Measurements from ENCODE around the gene ZNF428. TPM values are rescaled to one million over a fixed set of nuclear protein-coding genes. Genes with fewer than 3 reads are reported as not detected.

Gene ZNF428
- total RNA-seq, 4 donors from 2014 or later = 28.9 to 61.5 (median 33.5) TPM

DNA sequence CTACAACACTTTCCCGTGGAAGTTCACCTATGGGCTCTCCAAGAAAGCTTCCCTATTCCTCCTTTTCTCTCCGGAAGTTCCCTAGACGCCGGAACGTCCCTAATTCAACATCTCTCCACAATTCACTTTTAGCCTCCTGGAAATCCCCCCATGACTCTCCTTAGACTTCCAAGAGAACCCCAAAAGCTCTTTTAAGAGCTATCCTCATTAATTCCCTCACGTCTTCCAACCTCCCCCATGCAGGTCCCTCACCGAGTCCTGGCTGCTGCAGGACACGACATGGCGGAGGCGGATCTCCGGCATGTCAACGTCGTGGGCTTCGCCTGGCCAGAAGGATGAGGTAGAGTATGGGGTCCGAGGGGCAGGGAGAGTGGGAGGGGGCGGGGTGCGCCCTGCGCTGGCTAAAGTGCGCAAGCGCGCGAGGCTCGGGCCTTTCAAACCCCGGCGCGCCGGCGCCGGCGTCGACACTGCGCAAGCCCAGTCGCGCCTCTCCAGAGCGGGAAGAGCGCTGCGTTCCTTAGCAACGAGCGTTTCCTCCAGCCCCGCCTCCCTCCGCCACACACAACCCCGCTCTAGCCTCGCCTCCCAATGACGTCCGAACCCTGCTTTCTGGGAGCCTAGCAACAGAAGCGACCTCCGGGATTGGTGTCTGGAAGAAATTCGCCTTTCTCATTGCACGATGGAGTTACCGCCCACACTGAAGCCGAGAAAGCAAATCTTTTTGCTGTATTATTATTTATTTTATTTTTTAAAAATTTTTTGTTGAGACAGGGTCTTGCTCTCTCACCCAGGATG lies 44.1 kb downstream of the ZNF428 start, which contains the start of the genes PINLYP and XRCC1:
Gene PINLYP, plus strand, starts transcription at position 646 of the 795 bp plus-strand sequence. CDS start 1,391 bp downstream, outside the sequence.
Gene XRCC1, minus strand, starts transcription at position 372 of the 795 bp plus-strand sequence. Its CDS starts 69 bp downstream, at position 303.
- Histone ChIP-seq H3K36me3 (no peaks in the 10 kb centered on the region), H3K27ac (peak within 1 kb of the TSS; percentile 57 to 77 (median 72)), H3K4me1 (peaks cover 16 to 19% of the 10 kb centered on the region in 2 donors), H3K27me3 (no peaks in the 10 kb centered on the region), H3K9me3 (no peaks in the 10 kb centered on the region), H3K4me3 (replicated peaks in 1 of 3) (peak within 1 kb of the TSS; percentile 44 to 98 (median 62))
- DNase-seq = peak; percentile 98
- TF ChIP-seq, protein P1, sequence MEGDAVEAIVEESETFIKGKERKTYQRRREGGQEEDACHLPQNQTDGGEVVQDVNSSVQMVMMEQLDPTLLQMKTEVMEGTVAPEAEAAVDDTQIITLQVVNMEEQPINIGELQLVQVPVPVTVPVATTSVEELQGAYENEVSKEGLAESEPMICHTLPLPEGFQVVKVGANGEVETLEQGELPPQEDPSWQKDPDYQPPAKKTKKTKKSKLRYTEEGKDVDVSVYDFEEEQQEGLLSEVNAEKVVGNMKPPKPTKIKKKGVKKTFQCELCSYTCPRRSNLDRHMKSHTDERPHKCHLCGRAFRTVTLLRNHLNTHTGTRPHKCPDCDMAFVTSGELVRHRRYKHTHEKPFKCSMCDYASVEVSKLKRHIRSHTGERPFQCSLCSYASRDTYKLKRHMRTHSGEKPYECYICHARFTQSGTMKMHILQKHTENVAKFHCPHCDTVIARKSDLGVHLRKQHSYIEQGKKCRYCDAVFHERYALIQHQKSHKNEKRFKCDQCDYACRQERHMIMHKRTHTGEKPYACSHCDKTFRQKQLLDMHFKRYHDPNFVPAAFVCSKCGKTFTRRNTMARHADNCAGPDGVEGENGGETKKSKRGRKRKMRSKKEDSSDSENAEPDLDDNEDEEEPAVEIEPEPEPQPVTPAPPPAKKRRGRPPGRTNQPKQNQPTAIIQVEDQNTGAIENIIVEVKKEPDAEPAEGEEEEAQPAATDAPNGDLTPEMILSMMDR (IDR thresholded peaks at IDR 0.05) = no peak
- TF ChIP-seq POLR2A (IDR thresholded peaks at IDR 0.05) = peak in 1 of 2 donors; percentile 55
- 0% methylated on average over 18 to 36 of the region's 51 CpGs for WGBS, 2 donors
- intact Hi-C loops (cut with DNase I) = loop anchor here (2.0 kb wide), 1 partner anchor 21 kb away; the partner anchor contains the start of genes IRGQ and ZNF576

DNA sequence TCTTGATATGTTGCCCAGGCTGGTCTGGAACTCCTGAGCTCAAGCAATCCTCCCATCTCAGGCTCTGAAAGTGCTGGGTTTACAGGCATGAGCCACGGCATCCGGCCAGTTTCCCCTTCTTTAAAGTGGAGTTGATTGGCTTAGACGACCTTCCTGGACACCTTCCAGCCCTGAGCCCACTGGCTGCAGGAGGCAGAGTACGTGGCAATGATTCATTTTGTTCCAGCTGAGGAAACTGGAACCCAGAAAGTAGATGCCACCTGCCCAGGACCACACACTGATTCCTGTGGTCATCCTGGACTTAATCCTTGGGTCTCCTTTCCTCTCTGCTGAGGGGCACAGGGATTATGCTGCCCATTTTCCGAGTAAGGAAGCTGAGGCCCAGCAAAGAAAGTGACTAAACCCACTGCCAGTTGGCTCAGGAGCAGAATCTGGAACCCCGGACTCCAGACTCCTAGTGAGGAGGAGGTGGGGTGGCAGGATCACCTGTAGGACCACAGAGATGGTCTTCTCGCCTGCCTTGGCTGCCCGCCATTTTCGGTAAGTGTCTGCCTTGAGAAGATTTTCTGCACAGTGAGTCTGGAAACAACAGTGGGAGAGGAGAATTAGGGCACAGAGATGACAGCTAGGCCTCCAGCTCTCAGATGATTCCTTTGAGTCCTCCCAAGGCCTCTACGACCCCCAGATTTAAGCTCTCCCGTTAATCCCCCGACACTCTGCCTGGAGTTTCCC lies 44.8 kb downstream of the ZNF428 start:
- H3K27me3 ChIP-seq = no peaks in the 10 kb centered on the region
- intact Hi-C loops (cut with DNase I) = loop anchor here (2.0 to 5.0 kb wide), 2 partner anchors 22 to 37 kb away; partner anchors contain the start of genes IRGQ and ZNF576
- H3K9me3 ChIP-seq = no peaks in the 10 kb centered on the region
- H3K4me1 ChIP-seq = peaks cover 13 to 19% of the 10 kb centered on the region in 2 donors
- WGBS, 2 donors = 20 to 23% methylated on average over 12 of the region's 12 CpGs
- H3K4me3 ChIP-seq (replicated peaks in 1 of 3) = peak overlapping the region; percentile 44 to 98 (median 62)
- H3K36me3 ChIP-seq = no peaks in the 10 kb centered on the region
- peak overlapping the region in 2 of 3 donors; percentile 40 to 72 for H3K27ac ChIP-seq
- TF ChIP-seq, protein P1 (IDR thresholded peaks at IDR 0.05) = no peak
- no peak for TF ChIP-seq POLR2A (IDR thresholded peaks at IDR 0.05)
- DNase-seq = no peak

DNA sequence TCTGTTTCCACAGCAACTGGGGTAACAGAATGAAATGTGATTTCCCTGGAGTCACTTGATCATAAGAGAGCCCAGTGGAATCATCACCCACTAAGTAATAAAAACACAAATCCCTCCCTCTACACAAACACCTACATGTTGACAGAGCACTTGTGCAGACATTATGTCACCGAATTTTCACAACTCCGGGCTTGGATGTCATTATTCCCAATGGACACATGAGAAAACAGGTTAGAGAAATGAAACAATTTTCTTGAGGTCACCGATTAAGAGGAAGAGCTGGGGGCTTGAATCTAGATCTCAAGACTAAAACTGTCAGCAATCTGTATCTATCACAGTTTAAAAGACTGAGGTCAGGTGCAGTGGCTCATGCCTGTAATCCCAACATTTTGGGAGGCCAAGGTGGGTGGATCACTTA lies 47.2 kb downstream of the ZNF428 start:
- Histone ChIP-seq H3K9me3 (no peaks in the 10 kb centered on the region), H3K27ac (no peak overlapping the region), H3K27me3 (no peaks in the 10 kb centered on the region), H3K4me3 (replicated peaks in 1 of 3) (no peak overlapping the region), H3K4me1 (peaks cover 13 to 19% of the 10 kb centered on the region in 2 donors), H3K36me3 (no peaks in the 10 kb centered on the region)
- 68 to 72% methylated on average over 3 of the region's 3 CpGs for WGBS, 2 donors
- DNase-seq = no peak
- intact Hi-C loops (cut with DNase I) = loop anchor here (5.0 kb wide), 1 partner anchor 35 kb away; no protein-coding TSS in a partner anchor
- TF ChIP-seq POLR2A (IDR thresholded peaks at IDR 0.05) = no peak
- TF ChIP-seq, protein P1 (IDR thresholded peaks at IDR 0.05) = no peak

DNA sequence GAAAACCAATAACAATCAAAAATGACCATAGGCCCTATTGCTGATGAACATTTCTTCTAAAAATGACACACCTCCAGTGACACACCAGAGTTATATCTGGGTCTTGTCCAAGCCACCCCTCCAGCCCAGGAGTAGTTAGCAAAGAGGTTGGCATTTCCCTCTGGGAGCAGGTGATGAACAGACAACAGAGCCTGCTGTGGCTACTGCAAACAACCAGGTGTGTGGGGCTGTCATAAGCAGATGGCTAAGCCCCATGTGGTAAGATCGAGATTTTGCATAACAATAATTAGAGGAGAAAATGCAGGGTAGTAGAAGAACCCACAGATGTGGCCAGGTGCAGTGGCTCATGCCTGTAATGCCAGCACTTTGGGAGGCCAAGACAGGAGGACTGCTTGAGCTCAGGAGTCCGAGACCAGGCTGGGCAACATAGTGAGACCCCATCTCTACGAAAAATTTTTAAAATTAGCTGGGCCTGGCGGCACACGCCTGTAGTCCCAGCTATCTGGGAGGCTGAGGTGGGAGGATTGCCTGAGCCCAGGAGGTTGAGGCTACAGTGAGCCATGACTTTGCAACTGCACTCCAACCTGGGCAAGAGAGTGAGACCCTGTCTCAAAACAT lies 49.1 kb downstream of the ZNF428 start:
- Histone ChIP-seq H3K4me3 (replicated peaks in 1 of 3) (no peak overlapping the region), H3K36me3 (no peaks in the 10 kb centered on the region), H3K27ac (no peak overlapping the region), H3K4me1 (peaks cover 13 to 15% of the 10 kb centered on the region in 2 donors), H3K9me3 (no peaks in the 10 kb centered on the region), H3K27me3 (no peaks in the 10 kb centered on the region)
- intact Hi-C loops (cut with DNase I) = loop anchor here (5.0 kb wide), 1 partner anchor 33 kb away; no protein-coding TSS in a partner anchor
- WGBS, 2 donors = 95 to 97% methylated on average over 5 of the region's 5 CpGs
- DNase-seq = no peak
- TF ChIP-seq, protein P1 (IDR thresholded peaks at IDR 0.05) = no peak
- no peak for TF ChIP-seq POLR2A (IDR thresholded peaks at IDR 0.05)

Measured in thyroid gland (tissue), 4 donors.